HepG2 (cell line): ENCODE measurements around the gene UBL5. TPM values are rescaled to one million over a fixed set of nuclear protein-coding genes. Genes with fewer than 3 reads are reported as not detected.

Experiments
- CBX2 ChIP-seq, 2 experiments: fragments of 200-600 bp in 1 of 2; sonication (generic); formaldehyde crosslinking in 1 of 2; IDR thresholded peaks; 2 replicates each; pipeline versions ENCODE4 v1.7.0 to v1.8.1; 2018 to 2022; ENCODE audit warnings: low read depth in 2 of 2, low read length in 1 of 2, mild to moderate bottlenecking in 1 of 2, missing genetic modification reagents in 1 of 2
- KMT2B ChIP-seq: IDR thresholded peaks from 2 replicates; pipeline ENCODE4 v1.6.1; 2016; ENCODE audit warnings: missing genetic modification reagents, missing compliant biosample characterization
- NKX3-1 ChIP-seq: sonication (generic); formaldehyde crosslinking; IDR thresholded peaks from 2 replicates; pipeline ENCODE4 v1.5.0; 2020; ENCODE audit warnings: missing genetic modification reagents
- PCBP2 ChIP-seq: fragments of 200-400 bp; formaldehyde crosslinking; optimal IDR thresholded peaks from 2 replicates; pipeline ENCODE3; 2018; ENCODE audit warnings: low read length, low read depth; ENCODE audit not compliant: poor library complexity, severe bottlenecking
- SP4 ChIP-seq: sonication (generic); formaldehyde crosslinking; IDR thresholded peaks from 2 replicates; pipeline ENCODE4 v1.8.1; 2023; ENCODE audit warnings: mild to moderate bottlenecking, missing genetic modification reagents
- ZNF282 ChIP-seq: fragments of 450-650 bp; IDR thresholded peaks from 2 replicates; pipeline ENCODE4 v1.6.1; 2018; ENCODE audit not compliant: partially characterized antibody
- ZNF326 ChIP-seq: sonication (generic); formaldehyde crosslinking; IDR thresholded peaks from 2 replicates; pipeline ENCODE4 v1.4.0; 2020; ENCODE audit warnings: missing genetic modification reagents, borderline replicate concordance
- ZNF549 ChIP-seq: sonication (generic); formaldehyde crosslinking; IDR thresholded peaks from 2 replicates; pipeline ENCODE4 v1.5.0; 2020; ENCODE audit warnings: missing genetic modification reagents
- polyA plus RNA-seq, 8 experiments: library from polyadenylated mRNA; depleted of rRNA in 3 of 8; stranded (reverse) in 7 of 8; unstranded in 1 of 8; fragments of >200 nt; fragmentation: Illumina TruSeq in 4 of 8; extraction: Trizol in 4 of 8; gene quantifications; 2 replicates each; pipeline versions ENCODE4 v1.2.1 to v1.2.3, GENCODE V29; 2011 to 2016; ENCODE audit warnings: low read depth in 4 of 8, missing spikeins in 1 of 8, mixed read lengths in 1 of 8; ENCODE audit not compliant: insufficient read depth in 1 of 8
- total RNA-seq, 5 experiments: library from RNA; depleted of rRNA; stranded (reverse); fragments of >200 nt; fragmentation: Illumina TruSeq; extraction: Trizol; gene quantifications; 2 replicates each; pipeline ENCODE4 v1.2.3, GENCODE V29; 2016; ENCODE audit warnings: low read depth in 1 of 5
- TF ChIP-seq, protein P1 (sequence below): sonication (generic); formaldehyde crosslinking; IDR thresholded peaks from 2 replicates; pipeline ENCODE4 v1.4.0; 2020; ENCODE audit warnings: mild to moderate bottlenecking, missing genetic modification reagents
- TF ChIP-seq, protein P2 (sequence below): sonication (generic); formaldehyde crosslinking; IDR thresholded peaks from 2 replicates; pipeline ENCODE4 v1.5.1; 2020; ENCODE audit warnings: mild to moderate bottlenecking, missing genetic modification reagents, borderline replicate concordance
- TF ChIP-seq, protein P3 (sequence below): sonication (generic); formaldehyde crosslinking; IDR thresholded peaks from 2 replicates; pipeline ENCODE4 v1.4.0; 2020; ENCODE audit warnings: missing genetic modification reagents
- TF ChIP-seq, protein P4 (sequence below): IDR thresholded peaks from 2 replicates; pipeline ENCODE4 v1.6.1; 2018; ENCODE audit warnings: missing genetic modification reagents, mild to moderate bottlenecking, missing compliant biosample characterization

UBL5 gene
- total and polyA plus RNA-seq, 2 of the 13 experiments (the other 11 are each of a cell fraction or from before 2014, with no cell fraction given) = 373 to 487 TPM

DNA sequence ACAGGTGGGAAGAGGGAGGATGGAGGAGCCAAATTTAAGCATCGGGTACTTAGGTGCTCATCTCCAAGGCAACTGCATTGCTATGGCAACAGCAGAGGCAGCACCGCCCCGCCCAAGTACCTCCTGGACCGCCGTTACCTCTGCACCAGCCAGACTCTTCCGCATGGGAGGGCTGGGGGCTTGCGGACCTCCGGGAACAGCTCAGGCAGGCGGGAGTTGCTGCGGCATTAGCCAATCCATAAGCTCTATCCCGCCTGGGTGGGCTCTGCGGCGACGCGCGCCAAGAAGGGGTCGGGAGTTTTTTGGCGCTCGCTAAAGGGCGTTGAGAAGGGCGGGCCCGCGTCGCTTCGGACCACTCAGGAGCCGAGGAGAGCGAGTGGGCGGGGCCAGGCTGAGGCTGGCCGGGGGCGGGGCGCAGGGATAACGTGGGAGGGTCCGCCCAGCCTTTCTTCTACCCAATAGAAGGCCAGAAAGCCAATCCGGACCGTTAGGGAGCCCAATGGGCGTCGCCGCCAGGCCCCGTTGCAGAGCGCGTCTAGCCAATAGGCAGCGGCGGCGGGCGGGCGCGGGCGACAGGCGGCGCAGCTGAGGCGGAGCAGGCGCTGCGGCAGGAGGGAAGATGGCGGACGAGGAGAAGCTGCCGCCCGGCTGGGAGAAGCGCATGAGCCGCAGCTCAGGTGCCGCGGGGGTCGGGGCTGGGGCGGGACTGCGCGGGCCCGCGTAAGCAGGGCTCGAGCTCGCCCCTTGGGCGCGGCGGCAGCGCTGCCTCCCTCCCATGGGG is 7.2 kb downstream of the UBL5 start, which contains the start of gene PIN1 (continued):
- TF ChIP-seq ZNF326 (CRISPR knock-in tag) = no peak
- TF ChIP-seq, protein P1, sequence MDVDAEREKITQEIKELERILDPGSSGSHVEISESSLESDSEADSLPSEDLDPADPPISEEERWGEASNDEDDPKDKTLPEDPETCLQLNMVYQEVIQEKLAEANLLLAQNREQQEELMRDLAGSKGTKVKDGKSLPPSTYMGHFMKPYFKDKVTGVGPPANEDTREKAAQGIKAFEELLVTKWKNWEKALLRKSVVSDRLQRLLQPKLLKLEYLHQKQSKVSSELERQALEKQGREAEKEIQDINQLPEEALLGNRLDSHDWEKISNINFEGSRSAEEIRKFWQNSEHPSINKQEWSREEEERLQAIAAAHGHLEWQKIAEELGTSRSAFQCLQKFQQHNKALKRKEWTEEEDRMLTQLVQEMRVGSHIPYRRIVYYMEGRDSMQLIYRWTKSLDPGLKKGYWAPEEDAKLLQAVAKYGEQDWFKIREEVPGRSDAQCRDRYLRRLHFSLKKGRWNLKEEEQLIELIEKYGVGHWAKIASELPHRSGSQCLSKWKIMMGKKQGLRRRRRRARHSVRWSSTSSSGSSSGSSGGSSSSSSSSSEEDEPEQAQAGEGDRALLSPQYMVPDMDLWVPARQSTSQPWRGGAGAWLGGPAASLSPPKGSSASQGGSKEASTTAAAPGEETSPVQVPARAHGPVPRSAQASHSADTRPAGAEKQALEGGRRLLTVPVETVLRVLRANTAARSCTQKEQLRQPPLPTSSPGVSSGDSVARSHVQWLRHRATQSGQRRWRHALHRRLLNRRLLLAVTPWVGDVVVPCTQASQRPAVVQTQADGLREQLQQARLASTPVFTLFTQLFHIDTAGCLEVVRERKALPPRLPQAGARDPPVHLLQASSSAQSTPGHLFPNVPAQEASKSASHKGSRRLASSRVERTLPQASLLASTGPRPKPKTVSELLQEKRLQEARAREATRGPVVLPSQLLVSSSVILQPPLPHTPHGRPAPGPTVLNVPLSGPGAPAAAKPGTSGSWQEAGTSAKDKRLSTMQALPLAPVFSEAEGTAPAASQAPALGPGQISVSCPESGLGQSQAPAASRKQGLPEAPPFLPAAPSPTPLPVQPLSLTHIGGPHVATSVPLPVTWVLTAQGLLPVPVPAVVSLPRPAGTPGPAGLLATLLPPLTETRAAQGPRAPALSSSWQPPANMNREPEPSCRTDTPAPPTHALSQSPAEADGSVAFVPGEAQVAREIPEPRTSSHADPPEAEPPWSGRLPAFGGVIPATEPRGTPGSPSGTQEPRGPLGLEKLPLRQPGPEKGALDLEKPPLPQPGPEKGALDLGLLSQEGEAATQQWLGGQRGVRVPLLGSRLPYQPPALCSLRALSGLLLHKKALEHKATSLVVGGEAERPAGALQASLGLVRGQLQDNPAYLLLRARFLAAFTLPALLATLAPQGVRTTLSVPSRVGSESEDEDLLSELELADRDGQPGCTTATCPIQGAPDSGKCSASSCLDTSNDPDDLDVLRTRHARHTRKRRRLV (CRISPR knock-in tag) = no peak
- no peak for TF ChIP-seq KMT2B
- TF ChIP-seq NKX3-1 (CRISPR knock-in tag) = no peak
- no peak for TF ChIP-seq ZNF549 (CRISPR knock-in tag)
- no peak for TF ChIP-seq PCBP2
- no peak for TF ChIP-seq CBX2 (IDR thresholded peaks at IDR 0.05; ENCODE audit: low read depth, low read length)
- no peak for TF ChIP-seq CBX2 (CRISPR knock-in tag; IDR thresholded peaks at IDR 0.05; ENCODE audit: low read depth)
- TF ChIP-seq, protein P2, sequence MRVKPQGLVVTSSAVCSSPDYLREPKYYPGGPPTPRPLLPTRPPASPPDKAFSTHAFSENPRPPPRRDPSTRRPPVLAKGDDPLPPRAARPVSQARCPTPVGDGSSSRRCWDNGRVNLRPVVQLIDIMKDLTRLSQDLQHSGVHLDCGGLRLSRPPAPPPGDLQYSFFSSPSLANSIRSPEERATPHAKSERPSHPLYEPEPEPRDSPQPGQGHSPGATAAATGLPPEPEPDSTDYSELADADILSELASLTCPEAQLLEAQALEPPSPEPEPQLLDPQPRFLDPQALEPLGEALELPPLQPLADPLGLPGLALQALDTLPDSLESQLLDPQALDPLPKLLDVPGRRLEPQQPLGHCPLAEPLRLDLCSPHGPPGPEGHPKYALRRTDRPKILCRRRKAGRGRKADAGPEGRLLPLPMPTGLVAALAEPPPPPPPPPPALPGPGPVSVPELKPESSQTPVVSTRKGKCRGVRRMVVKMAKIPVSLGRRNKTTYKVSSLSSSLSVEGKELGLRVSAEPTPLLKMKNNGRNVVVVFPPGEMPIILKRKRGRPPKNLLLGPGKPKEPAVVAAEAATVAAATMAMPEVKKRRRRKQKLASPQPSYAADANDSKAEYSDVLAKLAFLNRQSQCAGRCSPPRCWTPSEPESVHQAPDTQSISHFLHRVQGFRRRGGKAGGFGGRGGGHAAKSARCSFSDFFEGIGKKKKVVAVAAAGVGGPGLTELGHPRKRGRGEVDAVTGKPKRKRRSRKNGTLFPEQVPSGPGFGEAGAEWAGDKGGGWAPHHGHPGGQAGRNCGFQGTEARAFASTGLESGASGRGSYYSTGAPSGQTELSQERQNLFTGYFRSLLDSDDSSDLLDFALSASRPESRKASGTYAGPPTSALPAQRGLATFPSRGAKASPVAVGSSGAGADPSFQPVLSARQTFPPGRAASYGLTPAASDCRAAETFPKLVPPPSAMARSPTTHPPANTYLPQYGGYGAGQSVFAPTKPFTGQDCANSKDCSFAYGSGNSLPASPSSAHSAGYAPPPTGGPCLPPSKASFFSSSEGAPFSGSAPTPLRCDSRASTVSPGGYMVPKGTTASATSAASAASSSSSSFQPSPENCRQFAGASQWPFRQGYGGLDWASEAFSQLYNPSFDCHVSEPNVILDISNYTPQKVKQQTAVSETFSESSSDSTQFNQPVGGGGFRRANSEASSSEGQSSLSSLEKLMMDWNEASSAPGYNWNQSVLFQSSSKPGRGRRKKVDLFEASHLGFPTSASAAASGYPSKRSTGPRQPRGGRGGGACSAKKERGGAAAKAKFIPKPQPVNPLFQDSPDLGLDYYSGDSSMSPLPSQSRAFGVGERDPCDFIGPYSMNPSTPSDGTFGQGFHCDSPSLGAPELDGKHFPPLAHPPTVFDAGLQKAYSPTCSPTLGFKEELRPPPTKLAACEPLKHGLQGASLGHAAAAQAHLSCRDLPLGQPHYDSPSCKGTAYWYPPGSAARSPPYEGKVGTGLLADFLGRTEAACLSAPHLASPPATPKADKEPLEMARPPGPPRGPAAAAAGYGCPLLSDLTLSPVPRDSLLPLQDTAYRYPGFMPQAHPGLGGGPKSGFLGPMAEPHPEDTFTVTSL (CRISPR knock-in tag) = no peak
- no peak for TF ChIP-seq ZNF282
- TF ChIP-seq, protein P3, sequence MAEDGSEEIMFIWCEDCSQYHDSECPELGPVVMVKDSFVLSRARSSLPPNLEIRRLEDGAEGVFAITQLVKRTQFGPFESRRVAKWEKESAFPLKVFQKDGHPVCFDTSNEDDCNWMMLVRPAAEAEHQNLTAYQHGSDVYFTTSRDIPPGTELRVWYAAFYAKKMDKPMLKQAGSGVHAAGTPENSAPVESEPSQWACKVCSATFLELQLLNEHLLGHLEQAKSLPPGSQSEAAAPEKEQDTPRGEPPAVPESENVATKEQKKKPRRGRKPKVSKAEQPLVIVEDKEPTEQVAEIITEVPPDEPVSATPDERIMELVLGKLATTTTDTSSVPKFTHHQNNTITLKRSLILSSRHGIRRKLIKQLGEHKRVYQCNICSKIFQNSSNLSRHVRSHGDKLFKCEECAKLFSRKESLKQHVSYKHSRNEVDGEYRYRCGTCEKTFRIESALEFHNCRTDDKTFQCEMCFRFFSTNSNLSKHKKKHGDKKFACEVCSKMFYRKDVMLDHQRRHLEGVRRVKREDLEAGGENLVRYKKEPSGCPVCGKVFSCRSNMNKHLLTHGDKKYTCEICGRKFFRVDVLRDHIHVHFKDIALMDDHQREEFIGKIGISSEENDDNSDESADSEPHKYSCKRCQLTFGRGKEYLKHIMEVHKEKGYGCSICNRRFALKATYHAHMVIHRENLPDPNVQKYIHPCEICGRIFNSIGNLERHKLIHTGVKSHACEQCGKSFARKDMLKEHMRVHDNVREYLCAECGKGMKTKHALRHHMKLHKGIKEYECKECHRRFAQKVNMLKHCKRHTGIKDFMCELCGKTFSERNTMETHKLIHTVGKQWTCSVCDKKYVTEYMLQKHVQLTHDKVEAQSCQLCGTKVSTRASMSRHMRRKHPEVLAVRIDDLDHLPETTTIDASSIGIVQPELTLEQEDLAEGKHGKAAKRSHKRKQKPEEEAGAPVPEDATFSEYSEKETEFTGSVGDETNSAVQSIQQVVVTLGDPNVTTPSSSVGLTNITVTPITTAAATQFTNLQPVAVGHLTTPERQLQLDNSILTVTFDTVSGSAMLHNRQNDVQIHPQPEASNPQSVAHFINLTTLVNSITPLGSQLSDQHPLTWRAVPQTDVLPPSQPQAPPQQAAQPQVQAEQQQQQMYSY (CRISPR knock-in tag) = no peak
- TF ChIP-seq, protein P4, sequence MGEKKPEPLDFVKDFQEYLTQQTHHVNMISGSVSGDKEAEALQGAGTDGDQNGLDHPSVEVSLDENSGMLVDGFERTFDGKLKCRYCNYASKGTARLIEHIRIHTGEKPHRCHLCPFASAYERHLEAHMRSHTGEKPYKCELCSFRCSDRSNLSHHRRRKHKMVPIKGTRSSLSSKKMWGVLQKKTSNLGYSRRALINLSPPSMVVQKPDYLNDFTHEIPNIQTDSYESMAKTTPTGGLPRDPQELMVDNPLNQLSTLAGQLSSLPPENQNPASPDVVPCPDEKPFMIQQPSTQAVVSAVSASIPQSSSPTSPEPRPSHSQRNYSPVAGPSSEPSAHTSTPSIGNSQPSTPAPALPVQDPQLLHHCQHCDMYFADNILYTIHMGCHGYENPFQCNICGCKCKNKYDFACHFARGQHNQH = 0 out of 2 replicates have a peak, but pooled peaks have one; percentile 31
- peak; percentile 99 for TF ChIP-seq SP4 (CRISPR knock-in tag)
